Stomach (tissue), 4 donors: ENCODE results near the gene LEMD3.

Experiments
- CTCF ChIP-seq, 7 experiments: fragments of 450-650 bp in 4 of 7; fragments of 200-600 bp in 3 of 7; sonication (generic) in 3 of 7; IDR thresholded peaks; one replicate each; pipeline ENCODE4 v1.5.1; 2016 to 2019; ENCODE audit warnings: antibody characterized with exemption in 7 of 7, control low read depth in 2 of 7, mild to moderate bottlenecking in 1 of 7
- POLR2AphosphoS5 ChIP-seq, 3 donors: sonication (generic); formaldehyde crosslinking; IDR thresholded peaks; one replicate each; pipeline ENCODE4 v1.6.1; 2016; ENCODE audit warnings: antibody characterized with exemption in 3 of 3

- TF ChIP-seq CTCF (IDR thresholded peaks at IDR 0.05) (no peak), POLR2AphosphoS5 (IDR thresholded peaks at IDR 0.05) (no peak)
Measured at GRCh38 chr12:65203376-65203775, 34.0 kb downstream of the LEMD3 start.
